GM08714 (cell line): ENCODE measurements around the gene DMD.

Experiments
- H3K4me3 ChIP-seq: fragments of 200-500 bp; sonication (Bioruptor generic); 2 replicates; pipeline ENCODE4 v1.5.1; 2014; ENCODE audit warnings: mild to moderate bottlenecking, low read length, inconsistent platforms
- ZNF274 ChIP-seq: IDR thresholded peaks from 2 replicates; pipeline ENCODE4 v1.6.1; 2012; ENCODE audit warnings: mild to moderate bottlenecking, low read depth, low read length

DMD gene

DNA sequence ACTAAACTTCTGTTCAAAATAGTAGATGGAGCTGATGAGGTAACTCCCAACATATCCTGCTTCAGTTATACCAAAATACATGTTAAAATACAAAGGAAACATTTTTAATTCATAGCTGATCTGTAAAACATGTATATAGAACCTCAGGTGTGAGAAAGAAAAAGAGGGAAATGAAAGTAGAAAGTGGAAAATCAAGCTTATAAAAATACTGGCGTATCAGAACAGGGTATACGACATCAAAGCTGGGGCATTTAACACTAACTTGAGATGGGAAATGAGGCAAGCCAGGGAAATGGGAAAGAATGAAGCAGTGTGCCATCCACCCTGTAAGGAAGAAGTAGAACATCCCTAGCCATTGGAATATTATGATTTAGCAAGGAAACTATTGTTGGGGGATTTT is 767.5 kb downstream of the DMD start:
- TF ChIP-seq ZNF274: no peak
- no peak overlapping the region for H3K4me3 ChIP-seq

DNA sequence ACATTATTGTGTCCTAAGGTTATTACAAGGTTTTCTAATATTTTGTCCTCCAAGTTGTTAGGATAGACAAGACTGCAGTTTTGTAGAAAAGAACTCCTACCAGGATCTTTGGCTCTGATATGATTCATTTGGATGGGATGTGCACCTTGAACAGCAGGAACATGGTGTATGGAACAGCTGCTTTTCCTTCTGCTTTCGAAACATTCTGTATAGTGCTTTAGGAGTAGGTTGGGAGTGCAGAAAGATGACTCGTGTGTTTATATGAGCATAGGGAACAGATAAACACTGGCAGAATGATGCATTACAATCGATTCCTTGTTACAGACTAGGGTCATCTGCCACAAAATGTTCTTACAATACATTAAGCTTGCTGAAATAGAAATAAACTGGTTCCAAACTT is 790.1 kb downstream of the DMD start:
- no peak overlapping the region for H3K4me3 ChIP-seq
- TF ChIP-seq ZNF274: no peak

DNA sequence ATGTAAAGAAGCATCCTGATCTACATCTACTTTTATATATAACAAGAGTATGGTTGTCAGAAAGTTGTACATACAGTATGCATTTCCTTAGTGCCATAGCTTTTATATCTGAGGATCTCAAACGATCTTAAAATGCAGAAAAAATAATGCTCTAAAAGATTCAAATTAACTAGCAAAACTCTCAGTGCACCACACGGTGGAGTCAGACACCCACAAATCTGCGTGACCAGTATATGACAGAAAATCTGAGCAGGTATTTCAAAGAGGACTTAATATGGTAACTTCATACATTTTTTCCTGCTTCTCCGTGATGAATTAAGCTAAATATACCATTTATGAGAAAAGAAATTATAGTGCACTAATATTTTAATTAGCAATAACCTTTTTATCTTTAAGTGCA is 803.0 kb downstream of the DMD start:
- no peak for TF ChIP-seq ZNF274
- H3K4me3 ChIP-seq: no peak overlapping the region

DNA sequence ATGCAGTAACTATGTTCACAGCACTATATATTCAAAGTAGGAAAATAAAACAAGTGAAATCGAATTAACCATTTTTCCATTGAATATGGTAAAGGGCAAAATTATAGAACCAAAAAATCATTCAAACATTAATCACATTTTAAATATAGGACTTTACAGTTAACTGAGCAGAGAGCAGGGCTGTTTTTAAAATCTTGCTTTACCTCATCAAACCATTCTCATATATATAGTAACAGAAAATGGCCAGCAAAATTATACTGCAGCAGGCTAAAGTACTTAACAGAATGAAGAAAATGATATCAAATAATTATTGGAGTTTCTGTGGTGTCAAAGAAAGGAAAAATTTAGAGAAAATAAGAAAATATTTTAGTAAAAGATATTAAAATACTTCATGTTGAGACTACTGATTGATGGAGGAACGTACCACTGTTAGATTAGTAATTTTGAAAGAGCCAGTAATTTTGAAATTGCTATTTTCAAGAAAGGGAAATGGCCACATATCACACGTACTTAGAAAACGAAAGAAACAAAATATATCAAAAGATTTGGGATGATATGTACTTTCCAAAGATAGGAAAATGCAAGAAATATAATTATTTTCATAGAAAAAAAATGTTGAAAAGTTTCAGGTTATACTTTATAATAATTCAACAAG is 813.7 kb downstream of the DMD start:
- TF ChIP-seq ZNF274: no peak
- H3K4me3 ChIP-seq: no peak overlapping the region

- TF ChIP-seq ZNF274: no peak
- no peak overlapping the region for H3K4me3 ChIP-seq
These were observed 815.5 kb downstream of the DMD start for GRCh38 chrX:32395878-32396277.

- no peak overlapping the region for H3K4me3 ChIP-seq
- no peak for TF ChIP-seq ZNF274
These were observed 818.7 kb downstream of the DMD start for GRCh38 chrX:32392655-32393054.

GRCh38 chrX:32370456-32371205 is 840.7 kb downstream of the DMD start:
- TF ChIP-seq ZNF274: no peak
- no peak overlapping the region for H3K4me3 ChIP-seq

DNA sequence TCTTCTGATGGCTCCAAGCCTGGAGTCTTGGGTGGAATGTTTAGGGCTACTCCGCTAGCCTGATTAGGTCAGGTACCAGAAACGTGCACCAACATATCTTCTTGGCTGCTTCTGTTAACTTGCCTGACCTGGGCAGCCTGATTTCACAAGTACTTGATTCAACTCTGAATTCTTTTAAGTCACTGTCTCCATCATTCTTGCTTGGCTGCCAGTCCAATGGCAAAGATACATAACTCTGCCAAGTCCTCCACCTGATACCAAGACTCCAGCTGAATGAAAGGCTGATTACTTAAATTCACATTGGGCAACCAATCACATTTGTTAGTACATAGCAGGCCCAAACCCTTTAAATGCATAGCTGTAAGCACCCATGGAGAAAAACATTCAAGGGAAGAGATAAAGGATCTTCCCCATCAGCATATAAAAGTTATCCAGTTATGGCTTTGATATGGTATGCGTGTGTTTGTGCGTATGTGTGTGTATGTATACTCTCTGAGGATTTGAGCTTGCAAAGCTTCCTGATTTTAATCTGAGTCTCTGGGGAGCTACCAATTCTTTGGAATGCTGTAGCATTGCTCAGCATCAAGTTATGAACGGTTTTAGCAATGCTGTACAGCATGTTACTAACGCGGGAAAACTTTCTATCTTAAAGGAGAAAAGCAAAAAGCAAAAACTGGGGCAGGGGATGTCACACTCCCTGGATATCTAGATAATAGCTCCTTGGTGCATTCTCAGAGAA is 917.2 kb downstream of the DMD start:
- H3K4me3 ChIP-seq: no peak overlapping the region
- TF ChIP-seq ZNF274: no peak

DNA sequence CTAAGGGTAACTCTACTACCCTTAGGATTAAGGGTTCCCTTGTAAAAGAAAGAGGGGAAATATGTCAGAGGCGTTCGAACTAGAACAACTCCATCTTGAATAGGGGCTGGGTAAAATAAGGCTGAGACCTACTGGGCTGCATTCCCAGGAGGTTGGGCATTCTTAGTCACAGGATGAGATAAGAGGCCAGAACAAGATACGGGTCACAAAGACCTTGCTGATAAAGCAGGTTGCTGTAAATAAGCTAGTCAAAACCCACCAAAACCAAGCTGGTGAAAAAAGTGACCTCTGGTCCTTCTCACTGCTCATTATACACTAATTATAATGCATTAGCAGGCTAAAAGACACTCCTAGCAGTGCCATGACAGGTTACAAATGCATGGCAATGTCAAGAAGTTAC is 922.0 kb downstream of the DMD start:
- no peak overlapping the region for H3K4me3 ChIP-seq
- no peak for TF ChIP-seq ZNF274

DNA sequence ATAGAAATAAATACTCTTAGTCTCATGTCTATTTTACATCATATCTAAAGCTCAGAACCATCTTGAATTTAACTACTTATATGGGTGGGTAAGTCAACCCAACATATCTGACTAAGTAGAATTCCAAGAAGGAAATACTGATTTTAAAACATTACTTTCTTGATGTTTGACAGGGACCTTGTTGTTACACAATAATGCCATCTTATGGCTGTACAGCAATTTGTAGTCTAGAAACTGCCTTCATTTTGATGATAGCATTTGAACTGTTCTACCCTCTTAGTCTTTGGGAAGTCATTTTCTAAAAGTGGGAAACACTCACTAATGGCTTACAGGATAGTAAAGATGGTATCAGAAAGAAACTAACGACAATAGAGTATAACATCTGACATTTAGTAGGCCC is 929.5 kb downstream of the DMD start:
- no peak overlapping the region for H3K4me3 ChIP-seq
- no peak for TF ChIP-seq ZNF274

GRCh38 chrX:32280921-32281320 is 930.4 kb downstream of the DMD start:
- no peak overlapping the region for H3K4me3 ChIP-seq
- TF ChIP-seq ZNF274: no peak

DNA sequence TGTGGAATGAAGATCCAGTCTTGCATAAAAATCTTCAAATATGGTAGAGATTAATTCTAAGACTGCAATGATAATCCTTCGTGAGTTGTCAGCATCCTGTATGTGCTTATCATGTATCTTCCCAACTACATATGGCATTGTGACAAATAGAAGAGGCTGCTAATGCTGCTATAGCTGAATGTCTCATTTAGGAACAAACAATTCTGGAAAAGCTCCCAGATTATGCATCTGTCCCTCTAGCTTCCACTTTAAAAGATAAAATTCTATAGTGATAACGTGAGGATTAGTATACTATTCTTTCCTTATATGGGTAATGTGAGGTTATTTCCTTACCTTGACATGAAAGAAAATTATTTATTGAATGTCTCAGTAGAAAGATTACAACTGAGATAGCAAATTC is 930.9 kb downstream of the DMD start:
- TF ChIP-seq ZNF274: no peak
- no peak overlapping the region for H3K4me3 ChIP-seq

GRCh38 chrX:32276153-32276552 is 935.2 kb downstream of the DMD start:
- no peak for TF ChIP-seq ZNF274
- H3K4me3 ChIP-seq: no peak overlapping the region

DNA sequence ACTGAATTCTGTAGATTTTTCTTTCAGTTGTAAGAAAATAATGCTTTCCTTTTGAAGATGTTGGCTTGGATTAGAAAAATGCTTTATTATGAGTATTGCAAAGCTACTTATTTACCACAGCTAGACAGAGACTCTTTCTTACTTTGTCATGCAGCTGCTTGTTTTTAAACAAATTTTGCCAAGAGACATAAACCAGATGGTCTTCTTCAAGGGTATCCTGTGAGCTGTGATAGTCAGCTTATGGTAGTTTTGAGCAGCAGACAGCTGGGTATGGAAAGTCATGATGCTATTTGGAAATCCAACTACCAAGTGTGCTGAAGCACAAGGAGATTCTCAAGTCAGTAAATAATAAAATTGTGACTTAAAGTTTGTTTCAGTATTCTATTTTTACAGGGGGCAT is 941.5 kb downstream of the DMD start:
- H3K4me3 ChIP-seq: no peak overlapping the region
- no peak for TF ChIP-seq ZNF274

DNA sequence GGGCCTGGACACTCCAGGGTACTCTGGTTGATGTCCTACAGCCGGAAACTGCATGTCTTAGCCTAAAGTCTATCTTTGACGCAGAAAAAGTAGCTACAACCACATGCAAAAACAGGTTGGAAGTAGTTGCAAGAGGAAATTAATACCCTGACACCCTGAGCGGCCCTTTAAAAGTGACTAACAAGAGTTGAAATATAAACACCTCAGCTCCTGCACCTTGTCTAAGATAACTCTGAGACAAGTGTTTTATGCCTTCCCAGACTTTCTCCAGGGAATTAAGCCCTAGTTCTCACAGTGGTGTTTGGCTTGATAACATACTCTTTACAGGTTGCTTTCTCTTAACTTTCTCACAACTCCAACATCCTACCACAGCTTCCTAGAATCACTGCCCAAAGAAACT is 943.1 kb downstream of the DMD start:
- H3K4me3 ChIP-seq: no peak overlapping the region
- no peak for TF ChIP-seq ZNF274
